GM18511 (cell line): ENCODE results near the gene ARID1B.

Source experiments
- ATAC-seq: cut with Tn5 transposase; IDR thresholded peaks from one replicate; pipeline ENCODE4 v1.9.1; 2021; ENCODE audit warnings: mild to moderate bottlenecking, moderate library complexity; ENCODE audit not compliant: unreplicated experiment

Gene ARID1B

GRCh38 chr6:157229132-157229618 lies 452.0 kb downstream of the ARID1B start:
- ATAC-seq = no peak

- no peak for ATAC-seq
Observed at GRCh38 chr6:157229713-157230112, 452.5 kb downstream of the ARID1B start.

- ATAC-seq = no peak
Observed at GRCh38 chr6:157230910-157231309, 453.7 kb downstream of the ARID1B start.

GRCh38 chr6:157232161-157232895 lies 455.1 kb downstream of the ARID1B start:
- ATAC-seq = no peak

GRCh38 chr6:157233156-157233555 lies 456.0 kb downstream of the ARID1B start:
- no peak for ATAC-seq

GRCh38 chr6:157233686-157234085 lies 456.5 kb downstream of the ARID1B start:
- no peak for ATAC-seq

- ATAC-seq = peak; percentile 57
Observed at GRCh38 chr6:157235600-157236039, 458.4 kb downstream of the ARID1B start.

GRCh38 chr6:157236040-157236725 lies 459.0 kb downstream of the ARID1B start:
- peak; percentile 42 for ATAC-seq

- no peak for ATAC-seq
Observed at GRCh38 chr6:157238346-157238745, 461.2 kb downstream of the ARID1B start.

GRCh38 chr6:157239148-157239547 lies 462.0 kb downstream of the ARID1B start:
- ATAC-seq = no peak

- ATAC-seq = no peak
Observed at GRCh38 chr6:157239671-157240058, 462.5 kb downstream of the ARID1B start.

- no peak for ATAC-seq
Observed at GRCh38 chr6:157240059-157240959, 463.1 kb downstream of the ARID1B start.

GRCh38 chr6:157240960-157241311 lies 463.8 kb downstream of the ARID1B start:
- no peak for ATAC-seq

GRCh38 chr6:157242791-157243190 lies 465.6 kb downstream of the ARID1B start:
- ATAC-seq = no peak

- no peak for ATAC-seq
Observed at GRCh38 chr6:157244175-157244574, 467.0 kb downstream of the ARID1B start.

GRCh38 chr6:157244780-157245179 lies 467.6 kb downstream of the ARID1B start:
- no peak for ATAC-seq

GRCh38 chr6:157245436-157245835 lies 468.3 kb downstream of the ARID1B start:
- no peak for ATAC-seq

- no peak for ATAC-seq
Observed at GRCh38 chr6:157246048-157246630, 469.0 kb downstream of the ARID1B start.

GRCh38 chr6:157246771-157247484 lies 469.8 kb downstream of the ARID1B start:
- no peak for ATAC-seq

- no peak for ATAC-seq
Observed at GRCh38 chr6:157248264-157248663, 471.1 kb downstream of the ARID1B start.
